HEK293T (cell line): ENCODE results near the gene EIPR1.

Source experiments
- ARNT ChIP-seq: fragments of 450-650 bp; IDR thresholded peaks from 2 replicates; pipeline ENCODE4 v1.6.1; 2017; ENCODE audit warnings: mild to moderate bottlenecking
- BHLHE40 ChIP-seq: fragments of 450-650 bp; IDR thresholded peaks from 2 replicates; pipeline ENCODE4 v1.6.1; 2016; ENCODE audit warnings: mild to moderate bottlenecking, moderate library complexity, borderline replicate concordance
- ELF4 ChIP-seq: fragments of 450-650 bp; IDR thresholded peaks from 2 replicates; pipeline ENCODE4 v1.6.1; 2017; ENCODE audit warnings: antibody characterized with exemption
- FOXA1 ChIP-seq: fragments of 450-650 bp; IDR thresholded peaks from 2 replicates; pipeline ENCODE4 v1.6.1; 2016; ENCODE audit warnings: mild to moderate bottlenecking
- FOXK2 ChIP-seq: fragments of 450-650 bp; IDR thresholded peaks from 2 replicates; pipeline ENCODE4 v1.6.1; 2016; ENCODE audit warnings: mild to moderate bottlenecking
- FOXM1 ChIP-seq: fragments of 450-650 bp; IDR thresholded peaks from 2 replicates; pipeline ENCODE4 v1.6.1; 2017; ENCODE audit warnings: mild to moderate bottlenecking, borderline replicate concordance
- HDGF ChIP-seq: fragments of 450-650 bp; IDR thresholded peaks from 2 replicates; pipeline ENCODE4 v1.6.1; 2017; ENCODE audit warnings: antibody characterized with exemption, borderline replicate concordance
- L3MBTL2 ChIP-seq: fragments of 450-650 bp; conservative IDR thresholded peaks from 2 replicates; pipeline ENCODE4 v1.6.1; 2016; ENCODE audit warnings: mild to moderate bottlenecking
- LEF1 ChIP-seq: fragments of 450-650 bp; IDR thresholded peaks from 2 replicates; pipeline ENCODE4 v1.6.1; 2017; ENCODE audit warnings: mild to moderate bottlenecking, borderline replicate concordance
- NFRKB ChIP-seq: fragments of 450-650 bp; IDR thresholded peaks from 2 replicates; pipeline ENCODE4 v1.6.1; 2016; ENCODE audit warnings: mild to moderate bottlenecking, moderate library complexity
- PKNOX1 ChIP-seq: fragments of 450-650 bp; IDR thresholded peaks from 2 replicates; pipeline ENCODE4 v1.6.1; 2016
- SP1 ChIP-seq: fragments of 450-650 bp; IDR thresholded peaks from 2 replicates; pipeline ENCODE4 v1.6.1; 2017
- SUZ12 ChIP-seq: fragments of 450-650 bp; IDR thresholded peaks from 2 replicates; pipeline ENCODE4 v1.6.1; 2016; ENCODE audit warnings: mild to moderate bottlenecking
- ZNF384 ChIP-seq: fragments of 450-650 bp; IDR thresholded peaks from 2 replicates; pipeline ENCODE4 v1.6.1; 2016

GRCh38 chr2:3399381-3399780 is 21.8 kb upstream of the EIPR1 start:
- TF ChIP-seq SUZ12 (no peak), SP1 (no peak), ELF4 (no peak), FOXA1 (no peak), L3MBTL2 (no peak), NFRKB (no peak), HDGF (no peak), FOXM1 (no peak), ARNT (no peak), BHLHE40 (no peak), ZNF384 (no peak), PKNOX1 (no peak), FOXK2 (no peak), LEF1 (no peak)
